Neural progenitor cell (in vitro differentiated cells): ENCODE data around the gene C10orf67. TPM values are rescaled to one million over a fixed set of nuclear protein-coding genes. Genes with fewer than 3 reads are reported as not detected.

Experiments
- DNase-seq: peaks from one replicate; pipeline ENCODE4 v3.0.0-alpha.2; 2016; ENCODE audit warnings: low spot score
- H2AFZ ChIP-seq: fragments of 200-600 bp; sonication (generic); replicated peaks from 2 replicates; pipeline ENCODE4 v1.6.1; 2016; ENCODE audit warnings: antibody characterized with exemption
- H3F3A ChIP-seq: fragments of 200-600 bp; sonication (generic); 2 replicates; pipeline ENCODE4 v1.6.1; 2016; ENCODE audit warnings: antibody characterized with exemption, low read depth
- H3K27ac ChIP-seq: fragments of 200-600 bp; sonication (generic); 2 replicates; pipeline ENCODE4 v1.5.1; 2016; ENCODE audit warnings: mild to moderate bottlenecking
- H3K27me3 ChIP-seq: fragments of 200-600 bp; sonication (generic); 2 replicates; pipeline ENCODE4 v1.6.1; 2016; ENCODE audit warnings: mild to moderate bottlenecking, moderate library complexity
- H3K36me3 ChIP-seq: fragments of 200-600 bp; sonication (generic); 2 replicates; pipeline ENCODE4 v1.5.1; 2016
- H3K4me1 ChIP-seq: fragments of 200-600 bp; sonication (generic); 2 replicates; pipeline ENCODE4 v1.6.1; 2016; ENCODE audit warnings: mixed run types
- H3K4me2 ChIP-seq: fragments of 200-600 bp; sonication (generic); 2 replicates; pipeline ENCODE4 v1.6.1; 2016
- H3K4me3 ChIP-seq: fragments of 200-600 bp; sonication (generic); 2 replicates; pipeline ENCODE4 v1.5.1; 2016
- H3K79me2 ChIP-seq: fragments of 200-600 bp; sonication (generic); 2 replicates; pipeline ENCODE4 v1.6.1; 2016; ENCODE audit warnings: low read depth
- H3K9ac ChIP-seq: fragments of 200-600 bp; sonication (generic); 2 replicates; pipeline ENCODE4 v1.6.1; 2016
- H3K9me3 ChIP-seq: fragments of 200-600 bp; sonication (generic); 2 replicates; pipeline ENCODE4 v1.5.1; 2016; ENCODE audit warnings: low read depth
- H4K20me1 ChIP-seq: fragments of 200-600 bp; sonication (generic); 2 replicates; pipeline ENCODE4 v1.6.1; 2016; ENCODE audit warnings: low read depth
- H3K27ac Mint-ChIP-seq: 3 replicates; pipeline ENCODE4 v1.8.0; 2021; ENCODE audit warnings: mixed read lengths
- H3K27me3 Mint-ChIP-seq: 2 replicates; pipeline ENCODE4 v1.8.0; 2022; ENCODE audit warnings: low read depth, mild to moderate bottlenecking, inconsistent platforms, moderate library complexity, mixed read lengths; ENCODE audit not compliant: insufficient read depth
- H3K36me3 Mint-ChIP-seq: 3 replicates; pipeline ENCODE4 v1.8.0; 2021; ENCODE audit warnings: mixed read lengths
- H3K4me1 Mint-ChIP-seq: 3 replicates; pipeline ENCODE4 v1.8.0; 2021; ENCODE audit warnings: mixed read lengths
- H3K4me3 Mint-ChIP-seq: 3 replicates; pipeline ENCODE4 v1.8.0; 2021; ENCODE audit warnings: mild to moderate bottlenecking, moderate library complexity, mixed read lengths
- H3K9me3 Mint-ChIP-seq: 3 replicates; pipeline ENCODE4 v1.8.0; 2020; ENCODE audit warnings: mixed read lengths
- CTCF ChIP-seq: fragments of 200-600 bp; sonication (generic); IDR thresholded peaks from 2 replicates; pipeline ENCODE4 v1.5.1; 2017; ENCODE audit warnings: antibody characterized with exemption, mild to moderate bottlenecking
- EZH2 ChIP-seq: fragments of 200-600 bp; sonication (generic); IDR thresholded peaks from 2 replicates; pipeline ENCODE4 v1.6.1; 2017; ENCODE audit warnings: antibody characterized with exemption, mild to moderate bottlenecking, moderate library complexity
- EZH2phosphoT487 ChIP-seq: fragments of 200-600 bp; sonication (generic); IDR thresholded peaks from 2 replicates; pipeline ENCODE4 v1.6.1; 2017; ENCODE audit warnings: antibody characterized with exemption
- total RNA-seq: library from RNA; depleted of rRNA; stranded (reverse); fragments of >200 nt; gene quantifications from 2 replicates; pipeline ENCODE4 v1.2.3, GENCODE V29; 2015; ENCODE audit warnings: low replicate concordance

C10orf67 gene
- total RNA-seq, 1 donor from 2014 or later = not detected

GRCh38 chr10:23192712-23193434 lies 151.7 kb downstream of the C10orf67 start:
- no peaks in the 10 kb centered on the region for H3K9me3 Mint-ChIP-seq
- no peaks in the 10 kb centered on the region for H3K9me3 ChIP-seq
- no peaks in the 10 kb centered on the region for H3K36me3 Mint-ChIP-seq
- H3K4me3 Mint-ChIP-seq = peak overlapping the region; percentile 77
- peaks cover 94% of the 10 kb centered on the region for H4K20me1 ChIP-seq
- H3K36me3 ChIP-seq = no peaks in the 10 kb centered on the region
- peaks cover 82% of the 10 kb centered on the region for H3K27me3 Mint-ChIP-seq
- no peak overlapping the region for H3K9ac ChIP-seq
- H3K4me2 ChIP-seq = peak overlapping the region; percentile 67
- peak overlapping the region; percentile 19 for H3K4me3 ChIP-seq
- H3K27ac ChIP-seq = no peak overlapping the region
- H3K27ac Mint-ChIP-seq = no peak overlapping the region
- H3K4me1 Mint-ChIP-seq = peaks cover 22% of the 10 kb centered on the region
- H2AFZ ChIP-seq = no peak overlapping the region
- H3F3A ChIP-seq = peaks cover 23% of the 10 kb centered on the region
- peak; percentile 84 for DNase-seq
- H3K27me3 ChIP-seq = peaks cover 100% of the 10 kb centered on the region
- H3K4me1 ChIP-seq = peaks cover 25% of the 10 kb centered on the region
- H3K79me2 ChIP-seq = no peaks in the 10 kb centered on the region
- TF ChIP-seq CTCF (peak; percentile 22), EZH2phosphoT487 (no peak)

GRCh38 chr10:23191764-23192711 lies 152.6 kb downstream of the C10orf67 start, which contains the start of gene PTF1A:
Gene PTF1A, plus strand, starts transcription at chr10:23192312. Its CDS starts 219 bp downstream, at chr10:23192531.
- H3K4me3 Mint-ChIP-seq = peak within 1 kb of the TSS; percentile 79
- Histone ChIP-seq H3K4me2 (peak within 1 kb of the TSS; percentile 67), H2AFZ (no peak within 1 kb of the TSS), H3F3A (peaks cover 23% of the 10 kb centered on the region), H3K4me1 (peaks cover 25% of the 10 kb centered on the region), H3K9ac (no peak within 1 kb of the TSS), H3K79me2 (no peaks in the 10 kb centered on the region), H3K4me3 (peak within 1 kb of the TSS; percentile 19), H3K27me3 (peaks cover 100% of the 10 kb centered on the region), H3K9me3 (no peaks in the 10 kb centered on the region), H3K27ac (no peak within 1 kb of the TSS), H4K20me1 (peaks cover 86% of the 10 kb centered on the region), H3K36me3 (no peaks in the 10 kb centered on the region)
- peak; percentile 51 for DNase-seq
- H3K27ac Mint-ChIP-seq = no peak within 1 kb of the TSS
- H3K9me3 Mint-ChIP-seq = no peaks in the 10 kb centered on the region
- TF ChIP-seq EZH2phosphoT487 = peak; percentile 96
- TF ChIP-seq EZH2 = peak; percentile 99
- TF ChIP-seq CTCF = no peak
- peaks cover 22% of the 10 kb centered on the region for H3K4me1 Mint-ChIP-seq
- H3K36me3 Mint-ChIP-seq = no peaks in the 10 kb centered on the region
- H3K27me3 Mint-ChIP-seq = peaks cover 80% of the 10 kb centered on the region

- Histone ChIP-seq H3K4me3 (peak overlapping the region; percentile 19), H3K9me3 (no peaks in the 10 kb centered on the region), H3K27me3 (peaks cover 100% of the 10 kb centered on the region), H3K4me1 (peaks cover 25% of the 10 kb centered on the region), H3K4me2 (peak overlapping the region; percentile 67), H3F3A (peaks cover 23% of the 10 kb centered on the region), H2AFZ (no peak overlapping the region), H3K79me2 (no peaks in the 10 kb centered on the region), H4K20me1 (peaks cover 77% of the 10 kb centered on the region), H3K27ac (no peak overlapping the region), H3K9ac (no peak overlapping the region), H3K36me3 (no peaks in the 10 kb centered on the region)
- no peaks in the 10 kb centered on the region for H3K9me3 Mint-ChIP-seq
- H3K4me3 Mint-ChIP-seq = peak overlapping the region; percentile 71
- TF ChIP-seq EZH2phosphoT487 = peak; percentile 72
- TF ChIP-seq CTCF = no peak
- no peak for TF ChIP-seq EZH2
- DNase-seq = peak; percentile 75
- H3K27me3 Mint-ChIP-seq = peaks cover 79% of the 10 kb centered on the region
- no peak overlapping the region for H3K27ac Mint-ChIP-seq
- peaks cover 22% of the 10 kb centered on the region for H3K4me1 Mint-ChIP-seq
- no peaks in the 10 kb centered on the region for H3K36me3 Mint-ChIP-seq
Measured at GRCh38 chr10:23190872-23191763, 153.5 kb downstream of the C10orf67 start.
